Activated CD8-positive, alpha-beta memory T cell treated with anti-CD3 and anti-CD28 coated beads for 24 hours (primary cell): Measurements from ENCODE around the gene ACSBG1.
A peak's percentile ranks its signal among the peaks of the same experiment; 100 is the strongest.

Source experiments
- DNase-seq: peaks from one replicate; pipeline ENCODE4 v3.0.0-alpha.2; 2020

Gene ACSBG1

DNA sequence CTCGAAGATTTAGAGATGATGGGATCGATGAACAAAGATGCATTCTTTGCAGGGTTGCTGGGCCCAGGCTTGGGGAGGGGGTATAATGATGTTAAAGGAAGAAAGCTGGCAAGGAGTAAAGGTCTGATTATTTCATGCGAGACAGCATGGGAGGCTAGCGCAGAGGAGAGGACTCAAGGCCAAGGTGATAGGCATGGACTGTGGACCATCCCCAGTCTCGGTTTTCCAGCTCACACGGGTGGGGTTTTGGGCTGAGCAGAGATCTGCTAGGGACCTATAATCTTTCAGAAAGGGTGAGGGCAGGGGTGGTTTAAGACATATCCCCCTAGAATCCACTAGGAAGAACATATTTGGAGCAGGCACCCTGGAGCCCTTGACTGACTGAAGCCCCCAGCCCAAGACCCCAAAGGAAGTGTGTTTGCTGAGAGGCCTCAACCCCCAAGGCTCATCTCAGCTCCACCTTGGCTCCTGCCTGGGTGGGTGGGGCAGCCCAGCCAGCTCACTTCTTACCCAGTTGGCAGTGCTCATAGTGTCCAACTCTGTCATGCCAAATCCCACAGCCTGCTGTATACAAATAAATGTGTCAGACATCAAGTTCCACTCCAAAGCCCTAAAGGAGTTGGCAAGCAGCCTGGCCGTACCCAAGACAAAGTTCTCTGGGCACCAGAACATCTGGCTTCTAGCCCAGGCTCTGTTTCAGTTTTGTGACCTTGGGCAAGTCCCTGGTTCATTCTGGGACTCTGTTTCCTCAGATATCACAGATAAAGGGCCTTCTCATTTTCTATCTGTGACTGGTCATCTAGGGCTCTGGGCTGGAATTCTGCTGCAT lies 17.9 kb downstream of the ACSBG1 start:
- no peak for DNase-seq

DNA sequence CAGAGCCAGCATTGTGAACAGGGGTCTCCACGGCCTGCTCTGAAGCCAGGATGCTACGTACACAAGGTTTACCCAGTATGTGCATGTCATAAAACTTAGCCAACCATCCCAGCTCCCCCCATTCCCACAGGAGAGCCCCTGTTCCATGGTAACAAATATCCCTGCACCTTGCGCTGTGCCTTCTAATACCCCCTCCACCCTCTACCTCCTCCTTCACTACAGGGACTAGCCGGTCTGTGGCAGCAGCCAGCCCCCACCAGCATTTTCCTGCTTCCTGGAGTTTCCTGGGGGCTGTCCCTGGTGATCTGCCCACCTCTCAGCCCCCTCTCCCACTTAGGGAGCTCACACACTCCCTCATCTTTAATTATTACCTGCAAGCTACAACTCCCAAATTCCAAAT lies 20.4 kb downstream of the ACSBG1 start:
- DNase-seq, result no peak

DNA sequence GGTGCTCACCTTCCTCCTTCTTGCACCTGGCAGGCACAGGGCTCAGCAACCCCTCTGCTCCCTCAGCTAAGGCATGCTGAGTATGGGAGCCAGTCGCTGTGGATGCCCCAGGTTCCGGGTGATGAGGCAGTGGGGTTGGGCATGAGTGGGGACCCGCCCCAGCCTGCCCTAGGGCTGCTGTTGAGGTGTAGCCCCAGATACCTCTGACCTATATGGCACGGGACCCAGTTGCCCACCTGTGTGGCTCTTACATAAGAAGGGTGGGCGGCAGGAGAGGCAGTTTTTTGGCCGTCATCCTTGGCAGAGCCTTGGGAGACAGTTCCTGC lies 21.0 kb downstream of the ACSBG1 start:
- DNase-seq, result no peak

DNA sequence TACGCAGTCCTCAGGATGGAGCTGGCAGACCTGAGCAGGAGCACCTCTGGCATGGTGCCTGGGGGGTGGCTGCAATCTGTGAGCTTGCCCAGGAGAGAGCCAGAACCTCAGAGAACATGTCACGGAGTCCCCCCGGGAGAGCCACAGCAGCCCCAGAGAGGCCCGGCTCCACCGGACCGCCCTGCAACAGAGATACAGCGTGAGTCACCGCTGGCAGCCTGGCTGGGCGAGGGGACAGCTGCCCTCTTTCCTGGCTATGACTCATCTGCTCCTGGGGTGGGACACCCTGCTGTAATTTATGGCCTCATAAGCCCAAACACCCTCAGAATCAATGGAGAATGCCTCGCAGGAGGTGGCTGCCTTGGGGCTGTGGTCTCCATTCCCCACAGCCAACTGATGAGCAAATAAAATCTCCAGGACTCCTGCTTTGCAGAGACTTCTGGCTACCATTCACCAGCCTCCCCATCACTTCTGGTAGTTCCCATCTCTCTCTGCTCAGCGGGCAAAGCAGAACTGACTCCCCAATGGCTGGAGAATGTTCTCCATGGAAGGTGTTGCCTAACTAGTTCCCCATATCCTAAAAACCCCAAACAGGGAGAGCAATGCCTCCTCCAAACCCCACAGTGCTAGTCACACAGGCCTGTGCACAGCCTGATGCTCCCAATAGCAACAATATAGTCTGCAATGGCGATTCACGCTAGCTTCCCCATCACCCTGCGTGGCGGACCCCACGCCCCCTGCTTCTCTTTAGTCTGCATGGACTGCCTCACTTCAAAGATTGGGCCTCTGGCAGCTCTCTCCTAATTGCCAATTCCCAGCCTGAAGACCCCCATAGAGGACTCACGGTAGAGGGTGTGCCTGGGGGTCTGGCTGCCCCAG lies 21.6 kb downstream of the ACSBG1 start:
- DNase-seq, result no peak

GRCh38 chr15:78212008-78212407 lies 22.4 kb downstream of the ACSBG1 start:
- no peak for DNase-seq

DNA sequence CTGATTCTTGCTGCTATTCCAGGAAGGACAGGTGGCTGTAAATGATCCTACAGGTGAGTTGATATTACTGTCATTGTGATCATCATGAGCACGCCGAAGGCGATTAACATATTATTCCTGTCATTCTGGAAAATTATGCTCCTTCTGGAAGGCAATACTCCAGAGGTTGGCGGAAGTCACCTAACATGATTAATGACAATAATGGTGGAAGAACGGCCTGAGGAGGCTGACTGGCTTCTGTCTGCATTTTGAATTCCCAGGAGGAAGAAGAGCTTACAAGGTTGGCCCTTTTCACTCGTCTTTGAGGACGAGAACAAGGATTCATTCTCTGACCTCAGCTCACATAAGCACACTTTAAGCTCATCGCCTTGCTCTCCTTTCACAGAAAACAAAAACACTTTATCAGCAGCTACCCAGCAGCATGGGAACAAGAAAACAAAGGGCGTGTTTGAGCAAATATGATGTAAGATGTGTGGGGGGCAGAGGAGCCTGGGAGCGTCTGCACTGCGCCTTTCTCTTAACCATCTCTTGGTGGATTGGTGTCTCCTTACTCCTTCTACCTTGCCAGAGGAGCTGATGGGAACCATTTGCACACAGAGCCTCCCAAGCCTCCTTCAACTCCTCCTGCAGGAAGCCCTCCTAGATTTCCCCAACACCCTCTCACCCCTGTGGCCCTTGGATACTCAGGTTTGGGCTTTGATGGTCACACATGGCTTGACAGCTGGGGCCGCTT lies 23.0 kb downstream of the ACSBG1 start:
- no peak for DNase-seq

- DNase-seq, result no peak
Observed at GRCh38 chr15:78210349-78210717, 24.0 kb downstream of the ACSBG1 start.

DNA sequence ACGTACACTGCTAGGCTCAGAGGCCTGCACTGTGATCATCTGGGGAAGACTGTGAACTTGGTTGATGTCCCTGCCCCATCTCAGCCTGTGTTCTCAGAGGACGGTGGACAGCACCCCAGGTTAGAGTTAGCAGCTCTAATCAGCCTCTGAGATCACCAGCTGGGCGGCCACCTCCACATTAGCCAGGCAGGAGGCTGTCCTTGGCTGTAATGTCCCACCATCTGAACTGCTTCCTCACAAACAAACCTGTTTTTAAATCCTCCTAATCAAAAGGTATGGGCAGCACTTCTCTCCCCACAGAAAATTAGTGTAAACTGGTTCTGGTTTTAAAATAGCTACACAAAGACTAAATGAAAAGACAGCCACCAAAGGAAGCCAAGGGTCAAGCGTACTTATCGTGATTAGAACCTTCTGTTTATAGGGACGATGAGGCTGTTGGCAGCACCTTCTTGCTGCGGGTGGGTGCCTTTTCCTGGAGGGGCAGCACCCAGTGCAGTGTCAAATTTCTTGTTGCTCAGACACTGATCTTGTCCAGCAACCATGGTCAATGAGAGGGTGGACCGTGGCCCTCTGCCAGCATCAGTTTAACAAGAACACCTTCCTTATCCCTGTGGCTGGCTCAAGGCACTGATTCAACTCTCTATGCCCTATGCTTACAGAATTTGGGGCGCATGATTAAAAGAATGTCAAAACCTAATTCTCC lies 24.6 kb downstream of the ACSBG1 start:
- DNase-seq, result no peak

- peak; percentile 19 for DNase-seq
Observed at GRCh38 chr15:78208887-78209645, 25.3 kb downstream of the ACSBG1 start.

GRCh38 chr15:78208341-78208844 lies 26.0 kb downstream of the ACSBG1 start:
- DNase-seq, result peak; percentile 15

DNA sequence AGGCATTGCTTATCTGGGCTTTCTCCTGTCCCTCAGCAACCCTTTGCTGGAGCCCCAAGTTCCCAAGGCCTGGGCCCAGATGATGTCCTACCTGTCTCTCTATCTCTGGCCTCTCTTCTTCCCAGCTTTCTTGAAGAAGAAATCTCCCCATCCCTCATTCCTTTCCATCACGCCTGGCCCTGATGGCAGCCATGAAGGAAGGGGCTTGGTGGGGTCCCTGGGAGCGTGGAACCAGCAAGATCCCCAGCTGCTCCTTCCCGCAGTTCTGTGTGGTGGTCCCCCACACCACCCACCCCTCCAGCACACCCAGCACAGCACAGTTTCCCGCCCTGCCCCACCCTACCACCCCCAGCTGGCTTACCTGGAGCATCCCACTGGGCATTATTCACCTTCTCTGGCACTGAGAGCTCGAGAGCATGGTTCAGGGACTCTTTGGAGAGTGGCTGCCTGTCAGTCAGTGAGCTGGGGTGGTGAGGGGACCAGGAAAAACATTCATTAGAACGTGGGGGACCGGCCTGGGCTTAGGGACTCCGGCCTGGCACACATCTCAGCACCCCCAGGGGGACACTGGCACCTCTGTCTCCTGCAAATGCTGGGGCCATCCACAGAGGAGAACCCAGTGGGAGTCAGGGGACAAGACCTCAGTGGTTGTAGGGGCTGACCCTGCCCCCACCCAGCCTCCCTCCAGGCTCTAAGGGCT lies 26.6 kb downstream of the ACSBG1 start:
- peak; percentile 35 for DNase-seq

GRCh38 chr15:78207110-78207458 lies 27.3 kb downstream of the ACSBG1 start:
- no peak for DNase-seq

- peak; percentile 42 for DNase-seq
Observed at GRCh38 chr15:78206326-78207109, 27.8 kb downstream of the ACSBG1 start.

GRCh38 chr15:78205856-78206255 lies 28.5 kb downstream of the ACSBG1 start:
- peak; percentile 26 for DNase-seq

DNA sequence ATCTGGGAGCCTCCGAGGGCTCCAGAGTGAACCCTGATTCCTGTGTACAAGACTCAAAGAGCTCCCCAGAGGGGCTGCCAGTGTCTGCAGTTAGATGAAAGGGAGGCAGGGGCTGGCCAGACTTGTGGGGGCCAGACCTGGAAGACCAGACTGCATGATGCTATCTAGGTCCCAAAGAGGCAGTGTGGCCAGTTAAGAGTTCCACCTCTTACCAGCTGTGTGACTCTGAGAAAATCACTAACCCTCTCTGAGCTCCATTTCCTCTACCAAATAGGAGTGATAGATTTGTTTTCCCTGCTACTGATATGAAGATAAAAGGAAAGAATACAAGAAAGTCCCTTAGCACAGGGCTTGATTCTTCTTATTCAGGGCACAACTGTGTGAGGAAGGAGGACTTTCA lies 29.0 kb downstream of the ACSBG1 start:
- DNase-seq, result peak; percentile 42

GRCh38 chr15:78204351-78205309 lies 29.7 kb downstream of the ACSBG1 start:
- DNase-seq, result peak; percentile 47

GRCh38 chr15:78203346-78204225 lies 30.8 kb downstream of the ACSBG1 start:
- peak; percentile 32 for DNase-seq
